ENCODE data around the gene STARD13. TPM values are rescaled to one million over a fixed set of nuclear protein-coding genes. Genes with fewer than 3 reads are reported as not detected.

STARD13 gene
- total RNA-seq, 1 experiment from 2014 or later: 11.3 TPM

- Mint-ChIP-seq H3K36me3 (ENCODE audit: insufficient read depth, unreplicated experiment) (no peaks in the 10 kb centered on the region), H3K27me3 (ENCODE audit: unreplicated experiment) (no peaks in the 10 kb centered on the region), H3K27ac (ENCODE audit: unreplicated experiment) (no peak overlapping the region), H3K4me1 (ENCODE audit: low read depth, unreplicated experiment) (no peaks in the 10 kb centered on the region), H3K9me3 (ENCODE audit: low read depth, unreplicated experiment) (no peaks in the 10 kb centered on the region), H3K4me3 (ENCODE audit: low read depth, unreplicated experiment) (no peak overlapping the region)
- intact Hi-C loops (cut with micrococcal nuclease; ENCODE audit: unreplicated experiment): no loop called here
- DNase-seq: no peak
- BruUV-seq (replicated peaks): no TSS peak
- no peak for TF ChIP-seq CTCF (IDR thresholded peaks at IDR 0.05; ENCODE audit: unreplicated experiment)
- CTCF ChIA-PET: no interaction called here
Observed at GRCh38 chr13:33323801-33324510, 38.4 kb upstream of the STARD13 start.

- no peaks in the 10 kb centered on the region for H3K27me3 Mint-ChIP-seq (ENCODE audit: unreplicated experiment)
- no peaks in the 10 kb centered on the region for H3K9me3 Mint-ChIP-seq (ENCODE audit: low read depth, unreplicated experiment)
- intact Hi-C loops (cut with micrococcal nuclease; ENCODE audit: unreplicated experiment): no loop called here
- CTCF ChIA-PET: no interaction called here
- H3K4me1 Mint-ChIP-seq (ENCODE audit: low read depth, unreplicated experiment): no peaks in the 10 kb centered on the region
- no peak for DNase-seq
- BruUV-seq (replicated peaks): no TSS peak
- H3K36me3 Mint-ChIP-seq (ENCODE audit: insufficient read depth, unreplicated experiment): no peaks in the 10 kb centered on the region
- no peak for TF ChIP-seq CTCF (IDR thresholded peaks at IDR 0.05; ENCODE audit: unreplicated experiment)
- H3K27ac Mint-ChIP-seq (ENCODE audit: unreplicated experiment): no peak overlapping the region
- no peak overlapping the region for H3K4me3 Mint-ChIP-seq (ENCODE audit: low read depth, unreplicated experiment)
Observed at GRCh38 chr13:33322965-33323668, 37.6 kb upstream of the STARD13 start.

- TF ChIP-seq CTCF (IDR thresholded peaks at IDR 0.05; ENCODE audit: unreplicated experiment): no peak
- Mint-ChIP-seq H3K27me3 (ENCODE audit: unreplicated experiment) (no peaks in the 10 kb centered on the region), H3K4me1 (ENCODE audit: low read depth, unreplicated experiment) (no peaks in the 10 kb centered on the region), H3K27ac (ENCODE audit: unreplicated experiment) (no peak overlapping the region), H3K4me3 (ENCODE audit: low read depth, unreplicated experiment) (no peak overlapping the region), H3K9me3 (ENCODE audit: low read depth, unreplicated experiment) (no peaks in the 10 kb centered on the region), H3K36me3 (ENCODE audit: insufficient read depth, unreplicated experiment) (no peaks in the 10 kb centered on the region)
- no TSS peak for BruUV-seq (replicated peaks)
- intact Hi-C loops (cut with micrococcal nuclease; ENCODE audit: unreplicated experiment): no loop called here
- CTCF ChIA-PET: no interaction called here
- no peak for DNase-seq
Observed at GRCh38 chr13:33322543-33322809, 36.9 kb upstream of the STARD13 start.

- Mint-ChIP-seq H3K4me3 (ENCODE audit: low read depth, unreplicated experiment) (no peak overlapping the region), H3K9me3 (ENCODE audit: low read depth, unreplicated experiment) (peaks cover 2% of the 10 kb centered on the region), H3K4me1 (ENCODE audit: low read depth, unreplicated experiment) (no peaks in the 10 kb centered on the region), H3K36me3 (ENCODE audit: insufficient read depth, unreplicated experiment) (no peaks in the 10 kb centered on the region), H3K27me3 (ENCODE audit: unreplicated experiment) (no peaks in the 10 kb centered on the region), H3K27ac (ENCODE audit: unreplicated experiment) (no peak overlapping the region)
- BruUV-seq (replicated peaks): no TSS peak
- CTCF ChIA-PET: no interaction called here
- intact Hi-C loops (cut with micrococcal nuclease; ENCODE audit: unreplicated experiment): no loop called here
- no peak for TF ChIP-seq CTCF (IDR thresholded peaks at IDR 0.05; ENCODE audit: unreplicated experiment)
- DNase-seq: no peak
Observed at GRCh38 chr13:33321686-33322542, 36.4 kb upstream of the STARD13 start.

Measured in Calu3 (cell line).